ENCODE results near the gene C22orf23. TPM values are rescaled to one million over a fixed set of nuclear protein-coding genes. Genes with fewer than 3 reads are reported as not detected.

The C22orf23 gene
- polyA plus RNA-seq, 1 donor (not counting 4 experiments of a cell fraction or from before 2014, with no cell fraction given): not detected

GRCh38 chr22:37929390-37929789 is 24.0 kb downstream of the C22orf23 start:
- dilution Hi-C loops (cut with MboI; ENCODE audit: extremely low pct_ligation_motif_present, low sequenced_read_pairs): no loop called here
- Histone ChIP-seq H3K4me3 (ENCODE audit: control insufficient read depth in 2 of 3, extremely low read depth in 1 of 3, insufficient read depth in 2 of 3, low read depth in 1 of 3, low read length in 3 of 3) (no peak overlapping the region), H2AFZ (ENCODE audit: control insufficient read depth, low read length) (no peak overlapping the region), H3K4me1 (ENCODE audit: control insufficient read depth, extremely low read depth, insufficient read depth, low read length) (peaks cover 21% of the 10 kb centered on the region), H4K20me1 (ENCODE audit: control insufficient read depth, extremely low read depth, insufficient read depth, low read length) (peaks cover 49% of the 10 kb centered on the region), H3K9ac (ENCODE audit: control insufficient read depth, extremely low read depth, insufficient read depth, low read length) (no peak overlapping the region), H3K9me1 (ENCODE audit: control insufficient read depth, extremely low read depth, insufficient read depth, low read length) (peaks cover 5% of the 10 kb centered on the region), H3K79me2 (ENCODE audit: control insufficient read depth, insufficient read depth, low read length) (peaks cover 59% of the 10 kb centered on the region), H3K4me2 (ENCODE audit: control insufficient read depth, extremely low read depth, insufficient read depth, low read depth, low read length) (no peak overlapping the region), H3K27me3 (ENCODE audit: control insufficient read depth, extremely low read depth, insufficient read depth, low read length) (no peaks in the 10 kb centered on the region), H3K9me3 (ENCODE audit: control insufficient read depth, low read depth, low read length) (no peaks in the 10 kb centered on the region), H3K27ac (ENCODE audit: control insufficient read depth, insufficient read depth, low read length) (no peak overlapping the region), H3K36me3 (ENCODE audit: control insufficient read depth in 2 of 2, extremely low read depth in 1 of 2, insufficient read depth in 2 of 2, low read length in 2 of 2) (peaks cover 65 to 74% of the 10 kb centered on the region in 2 experiments)
- no peak for DNase-seq (ENCODE audit: low read depth, low spot score)
- no peak for FAIRE-seq
- TF ChIP-seq EZH2 (IDR thresholded peaks at IDR 0.05; ENCODE audit: low read length) (no peak), CTCF (optimal IDR thresholded peaks at IDR 0.05 in 1 of 3, IDR thresholded peaks at IDR 0.05 in 1 of 3, conservative IDR thresholded peaks at IDR 0.05 in 1 of 3; ENCODE audit: extremely low read depth in 1 of 3, insufficient read depth in 2 of 3, low read length in 3 of 3) (no peak)

- peaks cover 66% of the 10 kb centered on the region for H3K79me2 ChIP-seq (ENCODE audit: control insufficient read depth, insufficient read depth, low read length)
- H3K4me2 ChIP-seq (ENCODE audit: control insufficient read depth, extremely low read depth, insufficient read depth, low read depth, low read length): no peak overlapping the region
- no peaks in the 10 kb centered on the region for H3K27me3 ChIP-seq (ENCODE audit: control insufficient read depth, extremely low read depth, insufficient read depth, low read length)
- H2AFZ ChIP-seq (ENCODE audit: control insufficient read depth, low read length): no peak overlapping the region
- dilution Hi-C loops (cut with MboI; ENCODE audit: extremely low pct_ligation_motif_present, low sequenced_read_pairs): no loop called here
- peaks cover 4% of the 10 kb centered on the region for H3K4me1 ChIP-seq (ENCODE audit: control insufficient read depth, extremely low read depth, insufficient read depth, low read length)
- FAIRE-seq (no peak), DNase-seq (ENCODE audit: low read depth, low spot score) (no peak)
- no peaks in the 10 kb centered on the region for H3K9me1 ChIP-seq (ENCODE audit: control insufficient read depth, extremely low read depth, insufficient read depth, low read length)
- peaks cover 44% of the 10 kb centered on the region for H4K20me1 ChIP-seq (ENCODE audit: control insufficient read depth, extremely low read depth, insufficient read depth, low read length)
- TF ChIP-seq CTCF (optimal IDR thresholded peaks at IDR 0.05 in 1 of 3, IDR thresholded peaks at IDR 0.05 in 1 of 3, conservative IDR thresholded peaks at IDR 0.05 in 1 of 3; ENCODE audit: extremely low read depth in 1 of 3, insufficient read depth in 2 of 3, low read length in 3 of 3): no peak
- no peak for TF ChIP-seq EZH2 (IDR thresholded peaks at IDR 0.05; ENCODE audit: low read length)
- H3K27ac ChIP-seq (ENCODE audit: control insufficient read depth, insufficient read depth, low read length): no peak overlapping the region
- H3K36me3 ChIP-seq (ENCODE audit: control insufficient read depth in 2 of 2, extremely low read depth in 1 of 2, insufficient read depth in 2 of 2, low read length in 2 of 2): peaks cover 66 to 70% of the 10 kb centered on the region in 2 experiments
- no peak overlapping the region for H3K9ac ChIP-seq (ENCODE audit: control insufficient read depth, extremely low read depth, insufficient read depth, low read length)
- no peak overlapping the region for H3K4me3 ChIP-seq (ENCODE audit: control insufficient read depth in 2 of 3, extremely low read depth in 1 of 3, insufficient read depth in 2 of 3, low read depth in 1 of 3, low read length in 3 of 3)
- no peaks in the 10 kb centered on the region for H3K9me3 ChIP-seq (ENCODE audit: control insufficient read depth, low read depth, low read length)
Measured at GRCh38 chr22:37927637-37927936, 25.8 kb downstream of the C22orf23 start.
